Measurements from ENCODE around the gene BIN2. TPM values are rescaled to one million over a fixed set of nuclear protein-coding genes. Genes with fewer than 3 reads are reported as not detected.

The BIN2 gene
- total RNA-seq, 1 experiment from 2014 or later = 0.20 TPM

DNA sequence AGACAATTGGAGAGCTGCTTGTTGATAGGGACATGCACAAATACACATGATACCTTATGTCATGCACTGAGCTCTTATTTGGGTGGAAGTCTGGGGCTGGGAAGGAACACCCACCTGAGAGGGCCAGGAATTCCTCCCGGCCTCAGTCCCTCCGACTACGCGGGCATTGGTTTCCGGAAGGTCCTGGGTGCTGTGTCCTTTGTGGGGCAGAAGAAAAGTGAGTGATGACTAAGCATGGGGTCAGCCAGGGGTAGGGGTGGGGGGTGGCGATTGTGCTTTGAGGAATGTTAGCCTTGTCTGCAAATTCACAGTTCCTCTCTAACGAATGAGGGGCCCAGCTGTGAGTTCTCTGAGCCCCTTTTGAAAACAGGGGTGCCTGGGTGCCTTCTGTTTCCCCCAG, 21.7 kb upstream of the BIN2 start:
- POLR2A ChIA-PET = no interaction called here
- Mint-ChIP-seq H3K4me1 (peaks cover 6% of the 10 kb centered on the region), H3K9me3 (no peaks in the 10 kb centered on the region), H3K36me3 (no peaks in the 10 kb centered on the region), H3K4me3 (no peak overlapping the region), H3K27ac (peak overlapping the region; percentile 80; the same call in 1 of the 2 replicates), H3K27me3 (ENCODE audit: low read depth) (no peaks in the 10 kb centered on the region; the same call in 1 of the 2 replicates)
- DNase-seq (ENCODE audit: low spot score) (no peak), ATAC-seq (no peak)
- TF ChIP-seq ZNF281 (CRISPR knock-in tag; IDR thresholded peaks at IDR 0.05) (no peak), MXD4 (CRISPR knock-in tag; IDR thresholded peaks at IDR 0.05; ENCODE audit: borderline replicate concordance) (no peak), ZNF416 (CRISPR knock-in tag; IDR thresholded peaks at IDR 0.05) (no peak), ZNF512 (CRISPR knock-in tag; IDR thresholded peaks at IDR 0.05; ENCODE audit: borderline replicate concordance) (no peak), KAT7 (CRISPR knock-in tag; IDR thresholded peaks at IDR 0.05; ENCODE audit: borderline replicate concordance) (no peak), NR1H2 (CRISPR knock-in tag; IDR thresholded peaks at IDR 0.05) (no peak), TEAD4 (CRISPR knock-in tag; IDR thresholded peaks at IDR 0.05) (no peak)
- TF ChIP-seq, protein P1, sequence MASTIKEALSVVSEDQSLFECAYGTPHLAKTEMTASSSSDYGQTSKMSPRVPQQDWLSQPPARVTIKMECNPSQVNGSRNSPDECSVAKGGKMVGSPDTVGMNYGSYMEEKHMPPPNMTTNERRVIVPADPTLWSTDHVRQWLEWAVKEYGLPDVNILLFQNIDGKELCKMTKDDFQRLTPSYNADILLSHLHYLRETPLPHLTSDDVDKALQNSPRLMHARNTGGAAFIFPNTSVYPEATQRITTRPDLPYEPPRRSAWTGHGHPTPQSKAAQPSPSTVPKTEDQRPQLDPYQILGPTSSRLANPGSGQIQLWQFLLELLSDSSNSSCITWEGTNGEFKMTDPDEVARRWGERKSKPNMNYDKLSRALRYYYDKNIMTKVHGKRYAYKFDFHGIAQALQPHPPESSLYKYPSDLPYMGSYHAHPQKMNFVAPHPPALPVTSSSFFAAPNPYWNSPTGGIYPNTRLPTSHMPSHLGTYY (CRISPR knock-in tag; IDR thresholded peaks at IDR 0.05) = no peak
- TF ChIP-seq, protein P2, sequence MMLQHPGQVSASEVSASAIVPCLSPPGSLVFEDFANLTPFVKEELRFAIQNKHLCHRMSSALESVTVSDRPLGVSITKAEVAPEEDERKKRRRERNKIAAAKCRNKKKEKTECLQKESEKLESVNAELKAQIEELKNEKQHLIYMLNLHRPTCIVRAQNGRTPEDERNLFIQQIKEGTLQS (CRISPR knock-in tag; conservative IDR thresholded peaks at IDR 0.05) = no peak
- CTCF ChIA-PET = interaction anchor here (2.0 kb wide), 1 partner anchor 83 kb away, joined by 6 read pairs; no protein-coding TSS in a partner anchor

DNA sequence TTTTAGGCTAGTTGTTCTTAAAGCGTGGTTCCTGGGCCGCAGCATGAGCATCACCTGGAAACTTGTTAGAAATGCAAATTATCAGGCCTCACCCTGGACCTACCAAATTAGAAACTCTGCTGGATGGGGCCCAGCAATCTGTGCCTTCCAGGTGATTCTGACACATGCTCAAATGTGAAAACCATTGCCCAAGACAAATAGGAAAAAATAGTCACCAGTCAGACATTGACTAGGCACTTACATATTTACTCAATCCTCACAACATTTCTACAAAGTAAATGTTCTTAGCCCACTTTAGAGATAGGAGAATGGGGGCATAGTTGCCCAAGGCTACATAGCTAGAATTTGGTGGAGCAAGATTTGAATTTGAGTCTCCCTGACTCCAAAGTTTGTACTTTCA, 19.2 kb upstream of the BIN2 start:
- no peaks in the 10 kb centered on the region for H3K36me3 Mint-ChIP-seq
- H3K4me3 Mint-ChIP-seq = no peak overlapping the region
- H3K27me3 Mint-ChIP-seq (ENCODE audit: low read depth) = no peaks in the 10 kb centered on the region
- no peak overlapping the region for H3K27ac Mint-ChIP-seq
- no peaks in the 10 kb centered on the region for H3K9me3 Mint-ChIP-seq
- ChIA-PET CTCF (interaction anchor here (5.2 kb wide), 1 partner anchor 73 kb away, joined by 133 read pairs; the partner anchor contains the start of gene SMAGP), POLR2A (no interaction called here)
- ATAC-seq (no peak), DNase-seq (ENCODE audit: low spot score) (no peak)
- H3K4me1 Mint-ChIP-seq = peaks cover 6% of the 10 kb centered on the region
- TF ChIP-seq CDX4 (CRISPR knock-in tag; IDR thresholded peaks at IDR 0.05; ENCODE audit: borderline replicate concordance) = no peak
- no peak for TF ChIP-seq SP1 (CRISPR knock-in tag; conservative IDR thresholded peaks at IDR 0.05)
- TF ChIP-seq SMAD4 (CRISPR knock-in tag; IDR thresholded peaks at IDR 0.05) = no peak
- no peak for TF ChIP-seq CTCF (IDR thresholded peaks at IDR 0.05)
- TF ChIP-seq GRHL2 (CRISPR knock-in tag; IDR thresholded peaks at IDR 0.05; ENCODE audit: insufficient replicate concordance, severe bottlenecking) = no peak
- no peak for TF ChIP-seq GABPB1 (CRISPR knock-in tag; IDR thresholded peaks at IDR 0.05)
- no peak for TF ChIP-seq ESRRA (CRISPR knock-in tag; IDR thresholded peaks at IDR 0.05; ENCODE audit: borderline replicate concordance)
- TF ChIP-seq E2F5 (CRISPR knock-in tag; IDR thresholded peaks at IDR 0.05) = no peak
- no peak for TF ChIP-seq TCF7 (CRISPR knock-in tag; IDR thresholded peaks at IDR 0.05; ENCODE audit: low read depth)
- TF ChIP-seq, protein P1 (CRISPR knock-in tag; IDR thresholded peaks at IDR 0.05) = no peak
- no peak for TF ChIP-seq USF2 (CRISPR knock-in tag; IDR thresholded peaks at IDR 0.05)
- TF ChIP-seq, protein P3, sequence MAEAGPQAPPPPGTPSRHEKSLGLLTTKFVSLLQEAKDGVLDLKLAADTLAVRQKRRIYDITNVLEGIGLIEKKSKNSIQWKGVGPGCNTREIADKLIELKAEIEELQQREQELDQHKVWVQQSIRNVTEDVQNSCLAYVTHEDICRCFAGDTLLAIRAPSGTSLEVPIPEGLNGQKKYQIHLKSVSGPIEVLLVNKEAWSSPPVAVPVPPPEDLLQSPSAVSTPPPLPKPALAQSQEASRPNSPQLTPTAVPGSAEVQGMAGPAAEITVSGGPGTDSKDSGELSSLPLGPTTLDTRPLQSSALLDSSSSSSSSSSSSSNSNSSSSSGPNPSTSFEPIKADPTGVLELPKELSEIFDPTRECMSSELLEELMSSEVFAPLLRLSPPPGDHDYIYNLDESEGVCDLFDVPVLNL (CRISPR knock-in tag; IDR thresholded peaks at IDR 0.05; ENCODE audit: borderline replicate concordance, low read depth) = no peak
- TF ChIP-seq ZNF219 (CRISPR knock-in tag; IDR thresholded peaks at IDR 0.05; ENCODE audit: borderline replicate concordance) = no peak
- TF ChIP-seq CREM (CRISPR knock-in tag; IDR thresholded peaks at IDR 0.05) = no peak

Data from WTC11 (cell line).